Measurements from ENCODE around the gene XIRP1.

XIRP1 gene

GRCh38 chr3:39192490-39193092 is at the start of gene XIRP1:
Gene XIRP1 (minus strand): TSS chr3:39192595. CDS start chr3:39189445, 3,150 bp downstream.
- POLR2A ChIA-PET, result no interaction called here
- CTCF ChIA-PET, result interaction anchor here (0.8 to 18.2 kb wide), 12 partner anchors 13 to 103 kb away, joined by 3 to 574 read pairs (median 8); no protein-coding TSS in a partner anchor
- H3K4me3 ChIP-seq (ENCODE audit: low read depth, low read length), result no peak within 1 kb of the TSS
- TF ChIP-seq CTCF (IDR thresholded peaks at IDR 0.05; ENCODE audit: insufficient read depth, low read length, missing control alignments), result no peak
- DNase-seq (ENCODE audit: low read depth, low spot score), result no peak

- no peak for TF ChIP-seq CTCF (IDR thresholded peaks at IDR 0.05; ENCODE audit: insufficient read depth, low read length, missing control alignments)
- ChIA-PET POLR2A (no interaction called here), CTCF (no interaction called here)
- no peak overlapping the region for H3K4me3 ChIP-seq (ENCODE audit: low read depth, low read length)
- DNase-seq (ENCODE audit: low read depth, low spot score), result no peak
Observed at GRCh38 chr3:39241561-39241960, 49.2 kb upstream of the XIRP1 start.

GRCh38 chr3:39237027-39237426 is 44.6 kb upstream of the XIRP1 start:
- CTCF ChIA-PET, result no interaction called here
- DNase-seq (ENCODE audit: low read depth, low spot score), result no peak
- no peak overlapping the region for H3K4me3 ChIP-seq (ENCODE audit: low read depth, low read length)
- POLR2A ChIA-PET, result no interaction called here
- TF ChIP-seq CTCF (IDR thresholded peaks at IDR 0.05; ENCODE audit: insufficient read depth, low read length, missing control alignments), result no peak

- ChIA-PET POLR2A (no interaction called here), CTCF (interaction anchor here (1.2 kb wide), 1 partner anchor 42 kb away, joined by 3 read pairs; no protein-coding TSS in a partner anchor)
- no peak for TF ChIP-seq CTCF (IDR thresholded peaks at IDR 0.05; ENCODE audit: insufficient read depth, low read length, missing control alignments)
- DNase-seq (ENCODE audit: low read depth, low spot score), result no peak
- no peak overlapping the region for H3K4me3 ChIP-seq (ENCODE audit: low read depth, low read length)
Observed at GRCh38 chr3:39234651-39235050, 42.3 kb upstream of the XIRP1 start.

- no peak overlapping the region for H3K4me3 ChIP-seq (ENCODE audit: low read depth, low read length)
- DNase-seq (ENCODE audit: low read depth, low spot score), result no peak
- ChIA-PET POLR2A (no interaction called here), CTCF (interaction anchor here (1.0 kb wide), 1 partner anchor 59 kb away, joined by 3 read pairs; no protein-coding TSS in a partner anchor)
- TF ChIP-seq CTCF (IDR thresholded peaks at IDR 0.05; ENCODE audit: insufficient read depth, low read length, missing control alignments), result no peak
Observed at GRCh38 chr3:39232859-39233258, 40.5 kb upstream of the XIRP1 start.

GRCh38 chr3:39230453-39230852 is 38.1 kb upstream of the XIRP1 start:
- DNase-seq (ENCODE audit: low read depth, low spot score), result no peak
- CTCF ChIA-PET, result interaction anchor here (0.9 to 1.8 kb wide), 3 partner anchors 21 to 709 kb away, joined by 3 to 5 read pairs (median 5); no protein-coding TSS in a partner anchor
- no peak for TF ChIP-seq CTCF (IDR thresholded peaks at IDR 0.05; ENCODE audit: insufficient read depth, low read length, missing control alignments)
- no peak overlapping the region for H3K4me3 ChIP-seq (ENCODE audit: low read depth, low read length)
- POLR2A ChIA-PET, result no interaction called here

All from AG04449 (cell line).